Endodermal cell (in vitro differentiated cells): ENCODE measurements around the gene PINLYP. TPM values are rescaled to one million over a fixed set of nuclear protein-coding genes. Genes with fewer than 3 reads are reported as not detected.

Source experiments
- DNase-seq: peaks from one replicate; pipeline ENCODE4 v3.0.0-alpha.2; 2017
- H3K27ac ChIP-seq: 2 replicates; pipeline ENCODE4 v1.5.1; 2013; ENCODE audit warnings: mild to moderate bottlenecking, low read depth, low read length, moderate library complexity
- H3K27me3 ChIP-seq: 2 replicates; pipeline ENCODE4 v1.6.1; 2013; ENCODE audit warnings: mild to moderate bottlenecking, low read length, moderate library complexity; ENCODE audit not compliant: insufficient read depth, control insufficient read depth, poor library complexity, severe bottlenecking
- H3K36me3 ChIP-seq: 2 replicates; pipeline ENCODE4 v1.7.0; 2013; ENCODE audit warnings: mild to moderate bottlenecking, low read length, moderate library complexity; ENCODE audit not compliant: control insufficient read depth, insufficient read depth
- H3K4me1 ChIP-seq: one replicate; pipeline ENCODE4 v1.7.0; 2013; ENCODE audit warnings: low read length; ENCODE audit not compliant: control insufficient read depth, insufficient read depth
- H3K4me3 ChIP-seq: 2 replicates; pipeline ENCODE4 v1.5.1; 2013; ENCODE audit warnings: mild to moderate bottlenecking, low read length, moderate library complexity
- H3K9ac ChIP-seq: 2 replicates; pipeline ENCODE4 v1.6.1; 2013; ENCODE audit warnings: mild to moderate bottlenecking, low read length, moderate library complexity; ENCODE audit not compliant: poor library complexity, severe bottlenecking; ENCODE audit errors: extremely low read depth
- H3K9me3 ChIP-seq: 2 replicates; pipeline ENCODE4 v1.6.1; 2013; ENCODE audit warnings: mild to moderate bottlenecking, low read length, moderate library complexity; ENCODE audit not compliant: control insufficient read depth
- H3K27ac Mint-ChIP-seq: 2 replicates; pipeline ENCODE4 v1.8.0; 2020; ENCODE audit warnings: mixed read lengths
- H3K27me3 Mint-ChIP-seq: 2 replicates; pipeline ENCODE4 v1.8.0; 2021; ENCODE audit warnings: mild to moderate bottlenecking, mixed read lengths; ENCODE audit not compliant: insufficient read depth
- H3K36me3 Mint-ChIP-seq: 2 replicates; pipeline ENCODE4 v1.8.0; 2020; ENCODE audit warnings: low read depth, mixed read lengths
- H3K4me1 Mint-ChIP-seq: 2 replicates; pipeline ENCODE4 v1.8.0; 2020; ENCODE audit warnings: mixed read lengths
- H3K4me3 Mint-ChIP-seq: 2 replicates; pipeline ENCODE4 v1.8.0; 2020; ENCODE audit warnings: mild to moderate bottlenecking, moderate library complexity, mixed read lengths
- H3K9me3 Mint-ChIP-seq: 2 replicates; pipeline ENCODE4 v1.8.0; 2020; ENCODE audit warnings: mild to moderate bottlenecking, mixed read lengths
- WGBS, 2 experiments: methylation state at CpG; one replicate each; pipeline versions ENCODE4 v1.1.5 to v1.1.7; 2013; ENCODE audit warnings: missing lambda C conversion rate in 2 of 2, mixed read lengths in 1 of 2; ENCODE audit not compliant: insufficient coverage in 1 of 2, insufficient read length in 1 of 2; 5-methylcytosine and 5-hydroxymethylcytosine counted together
- total RNA-seq, 2 donors: library from RNA; stranded (reverse); fragmentation: NEBNext Ultra II Directional in 1 of 2; extraction: Animal tissue kit (Norgen Biotek cat#: 25700) in 1 of 2; gene quantifications; 2 replicates in 1 of 2; 3 replicates in 1 of 2; pipeline ENCODE4 v1.2.1, GENCODE V29; 2021
- TF ChIP-seq, protein P1 (sequence below): fragments of 200-600 bp; sonication (generic); conservative IDR thresholded peaks from 2 replicates; pipeline ENCODE4 v1.5.0; 2021; ENCODE audit warnings: antibody characterized with exemption, mild to moderate bottlenecking

PINLYP gene
- total RNA-seq, 2 donors from 2014 or later = 7.7 to 12.2 TPM

DNA sequence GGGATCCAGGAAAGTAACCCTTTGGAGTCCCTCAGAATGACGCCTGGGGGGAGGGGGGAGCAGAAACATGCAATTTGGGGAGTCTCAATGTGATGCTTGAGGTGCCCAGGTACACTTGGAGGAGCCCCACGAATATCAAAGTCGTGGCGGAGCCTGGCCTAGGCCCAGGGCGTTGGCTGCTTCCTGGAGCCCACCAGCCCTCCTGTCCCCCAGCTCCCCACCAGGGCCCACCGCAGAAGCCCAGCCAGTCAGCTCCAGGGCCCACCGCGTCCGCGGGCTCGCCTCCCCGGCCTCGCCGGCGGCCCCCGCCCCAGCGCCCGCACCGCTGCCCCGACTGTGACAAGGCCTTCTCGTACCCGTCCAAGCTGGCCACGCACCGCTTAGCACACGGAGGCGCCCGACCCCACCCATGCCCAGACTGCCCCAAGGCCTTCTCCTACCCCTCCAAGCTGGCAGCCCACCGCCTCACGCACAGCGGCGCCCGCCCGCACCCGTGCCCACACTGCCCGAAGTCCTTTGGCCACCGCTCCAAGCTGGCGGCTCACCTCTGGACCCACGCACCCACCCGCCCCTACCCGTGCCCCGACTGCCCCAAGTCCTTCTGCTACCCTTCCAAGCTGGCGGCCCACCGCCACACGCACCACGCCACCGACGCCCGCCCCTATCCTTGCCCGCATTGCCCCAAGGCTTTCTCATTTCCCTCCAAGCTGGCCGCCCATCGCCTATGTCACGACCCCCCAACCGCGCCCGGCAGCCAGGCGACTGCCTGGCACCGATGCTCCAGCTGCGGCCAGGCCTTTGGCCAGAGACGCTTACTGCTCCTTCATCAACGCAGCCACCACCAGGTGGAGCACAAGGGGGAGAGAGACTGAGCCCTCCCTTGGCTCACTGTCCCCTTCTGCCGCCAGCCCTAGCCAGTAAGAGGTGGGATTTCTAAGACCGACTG is 40.5 kb upstream of the PINLYP start:
- no peak overlapping the region for H3K9ac ChIP-seq
- TF ChIP-seq, protein P1, sequence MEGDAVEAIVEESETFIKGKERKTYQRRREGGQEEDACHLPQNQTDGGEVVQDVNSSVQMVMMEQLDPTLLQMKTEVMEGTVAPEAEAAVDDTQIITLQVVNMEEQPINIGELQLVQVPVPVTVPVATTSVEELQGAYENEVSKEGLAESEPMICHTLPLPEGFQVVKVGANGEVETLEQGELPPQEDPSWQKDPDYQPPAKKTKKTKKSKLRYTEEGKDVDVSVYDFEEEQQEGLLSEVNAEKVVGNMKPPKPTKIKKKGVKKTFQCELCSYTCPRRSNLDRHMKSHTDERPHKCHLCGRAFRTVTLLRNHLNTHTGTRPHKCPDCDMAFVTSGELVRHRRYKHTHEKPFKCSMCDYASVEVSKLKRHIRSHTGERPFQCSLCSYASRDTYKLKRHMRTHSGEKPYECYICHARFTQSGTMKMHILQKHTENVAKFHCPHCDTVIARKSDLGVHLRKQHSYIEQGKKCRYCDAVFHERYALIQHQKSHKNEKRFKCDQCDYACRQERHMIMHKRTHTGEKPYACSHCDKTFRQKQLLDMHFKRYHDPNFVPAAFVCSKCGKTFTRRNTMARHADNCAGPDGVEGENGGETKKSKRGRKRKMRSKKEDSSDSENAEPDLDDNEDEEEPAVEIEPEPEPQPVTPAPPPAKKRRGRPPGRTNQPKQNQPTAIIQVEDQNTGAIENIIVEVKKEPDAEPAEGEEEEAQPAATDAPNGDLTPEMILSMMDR = peak; percentile 85
- peaks cover 5% of the 10 kb centered on the region for H3K4me1 Mint-ChIP-seq
- H3K36me3 ChIP-seq = peaks cover 30% of the 10 kb centered on the region
- 84 to 87% methylated on average over 28 to 62 of the region's 62 CpGs for WGBS, 2 experiments
- H3K9me3 ChIP-seq = peaks cover 15% of the 10 kb centered on the region
- H3K27ac ChIP-seq = no peak overlapping the region
- no peaks in the 10 kb centered on the region for H3K27me3 ChIP-seq
- DNase-seq = peak; percentile 96
- H3K36me3 Mint-ChIP-seq = peaks cover 35% of the 10 kb centered on the region
- H3K9me3 Mint-ChIP-seq = peaks cover 17% of the 10 kb centered on the region
- no peaks in the 10 kb centered on the region for H3K4me1 ChIP-seq
- H3K27ac Mint-ChIP-seq = peak overlapping the region; percentile 82
- no peak overlapping the region for H3K4me3 Mint-ChIP-seq
- H3K4me3 ChIP-seq = no peak overlapping the region
- peaks cover 3% of the 10 kb centered on the region for H3K27me3 Mint-ChIP-seq

DNA sequence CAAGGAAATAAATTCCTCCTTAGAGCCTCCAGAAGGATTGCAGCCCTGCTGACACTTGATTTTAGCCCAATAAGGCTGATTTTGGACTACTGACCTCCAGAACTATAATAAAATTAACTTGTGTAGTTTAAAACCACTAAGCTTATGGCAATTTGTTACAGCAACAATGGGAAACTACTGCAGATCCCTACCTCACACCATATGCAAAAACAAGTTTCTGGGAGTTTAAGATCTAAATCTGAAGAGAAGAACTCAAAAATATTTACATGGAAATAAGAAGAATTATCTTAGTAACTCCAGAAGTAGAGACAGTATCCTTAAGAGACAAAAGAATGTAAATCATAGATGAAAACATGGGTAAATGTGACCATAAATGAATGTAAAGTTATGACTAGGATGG is 36.7 kb upstream of the PINLYP start:
- no peaks in the 10 kb centered on the region for H3K27me3 ChIP-seq
- H3K4me3 Mint-ChIP-seq = no peak overlapping the region
- no peaks in the 10 kb centered on the region for H3K4me1 ChIP-seq
- no peak overlapping the region for H3K27ac ChIP-seq
- no peak overlapping the region for H3K27ac Mint-ChIP-seq
- no peak overlapping the region for H3K9ac ChIP-seq
- peaks cover 71% of the 10 kb centered on the region for H3K36me3 Mint-ChIP-seq
- peaks cover 57% of the 10 kb centered on the region for H3K36me3 ChIP-seq
- H3K27me3 Mint-ChIP-seq = peaks cover 2% of the 10 kb centered on the region
- H3K4me3 ChIP-seq = no peak overlapping the region
- DNase-seq = no peak
- H3K9me3 ChIP-seq = peaks cover 15% of the 10 kb centered on the region
- TF ChIP-seq, protein P1 = no peak
- peaks cover 22% of the 10 kb centered on the region for H3K9me3 Mint-ChIP-seq
- H3K4me1 Mint-ChIP-seq = peaks cover 2% of the 10 kb centered on the region

DNA sequence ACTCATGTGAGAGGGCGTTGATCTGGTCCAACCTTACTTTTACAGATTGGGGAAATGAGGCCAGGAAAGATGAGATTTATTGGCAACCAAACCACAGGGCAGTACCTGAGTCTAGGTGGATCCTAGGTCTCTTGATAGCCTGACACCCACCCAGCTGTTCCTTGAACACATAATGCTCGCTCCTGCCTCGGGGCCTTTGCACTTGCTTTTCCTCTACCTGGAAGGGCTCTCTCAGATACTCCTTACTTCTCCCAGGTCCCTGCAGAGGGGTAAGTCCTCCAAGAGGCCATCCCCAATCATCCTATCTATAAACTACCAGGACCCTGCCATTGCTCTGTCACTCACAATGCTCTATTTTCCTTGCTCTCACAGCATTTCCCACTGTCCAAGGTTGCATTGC is 35.2 kb upstream of the PINLYP start:
- 60 to 67% methylated on average over 3 of the region's 3 CpGs for WGBS, 2 experiments
- H3K27ac Mint-ChIP-seq = no peak overlapping the region
- peaks cover under 1% of the 10 kb centered on the region for H3K27me3 Mint-ChIP-seq
- Histone ChIP-seq H3K9ac (no peak overlapping the region), H3K27ac (no peak overlapping the region), H3K36me3 (peaks cover 69% of the 10 kb centered on the region), H3K4me1 (no peaks in the 10 kb centered on the region), H3K4me3 (no peak overlapping the region), H3K9me3 (peaks cover 15% of the 10 kb centered on the region), H3K27me3 (no peaks in the 10 kb centered on the region)
- peaks cover under 1% of the 10 kb centered on the region for H3K4me1 Mint-ChIP-seq
- peaks cover 22% of the 10 kb centered on the region for H3K9me3 Mint-ChIP-seq
- TF ChIP-seq, protein P1 = no peak
- peaks cover 83% of the 10 kb centered on the region for H3K36me3 Mint-ChIP-seq
- DNase-seq = no peak
- H3K4me3 Mint-ChIP-seq = no peak overlapping the region
